Loucy (cell line): ENCODE data around the gene FASTKD3.

ENCODE experiments used
- CTCF ChIP-seq: fragments of 200-600 bp; sonication (generic); conservative IDR thresholded peaks from 2 replicates; pipeline ENCODE4 v1.5.1; 2014; ENCODE audit warnings: mild to moderate bottlenecking, antibody characterized with exemption, low read length
- EZH2phosphoT487 ChIP-seq: fragments of 200-600 bp; IDR thresholded peaks from 2 replicates; pipeline ENCODE4 v1.6.1; 2018; ENCODE audit warnings: antibody characterized with exemption, mild to moderate bottlenecking, moderate library complexity, borderline replicate concordance

GRCh38 chr5:7844901-7845300 lies 23.9 kb downstream of the FASTKD3 start:
- TF ChIP-seq CTCF (no peak), EZH2phosphoT487 (no peak)
